AG08396 (cell line): ENCODE results near the gene MAML2.

Experiments used
- DNase-seq: peaks from one replicate; pipeline ENCODE4 v3.0.0; 2012; ENCODE audit warnings: low spot score, mixed read lengths

Gene MAML2

GRCh38 chr11:96342961-96343711 lies at the start of gene MAML2:
Gene MAML2 (minus strand): TSS chr11:96343195. CDS start chr11:96341895, 1,300 bp downstream.
- DNase-seq: peak; percentile 93

DNA sequence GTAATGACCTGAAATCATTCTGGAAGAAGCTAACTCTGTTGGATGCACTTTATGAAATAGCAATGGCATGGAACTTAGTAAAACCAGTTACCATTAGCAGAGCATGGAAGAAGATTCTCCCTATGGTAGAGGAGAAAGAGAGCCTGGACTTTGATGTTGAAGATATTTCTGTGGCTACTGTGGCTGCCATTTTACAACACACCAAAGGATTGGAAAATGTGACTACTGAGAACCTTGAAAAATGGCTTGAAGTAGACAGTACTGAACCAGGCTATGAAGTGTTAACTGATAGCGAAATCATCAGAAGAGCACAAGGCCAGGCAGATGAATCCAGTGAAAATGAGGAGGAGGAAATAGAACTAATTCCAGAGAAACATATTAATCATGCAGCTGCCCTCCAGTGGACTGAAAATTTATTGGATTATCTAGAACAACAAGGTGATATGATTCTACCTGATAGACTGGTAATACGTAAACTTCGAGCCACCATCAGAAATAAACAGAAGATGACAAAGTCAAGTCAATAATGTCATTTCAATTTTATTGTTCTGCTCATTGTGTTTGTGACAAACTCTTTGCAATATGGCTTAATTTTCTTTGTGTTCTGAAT lies 48.8 kb upstream of the MAML2 start:
- no peak for DNase-seq

- no peak for DNase-seq
Measured at GRCh38 chr11:96390488-96390792, 47.4 kb upstream of the MAML2 start.

DNA sequence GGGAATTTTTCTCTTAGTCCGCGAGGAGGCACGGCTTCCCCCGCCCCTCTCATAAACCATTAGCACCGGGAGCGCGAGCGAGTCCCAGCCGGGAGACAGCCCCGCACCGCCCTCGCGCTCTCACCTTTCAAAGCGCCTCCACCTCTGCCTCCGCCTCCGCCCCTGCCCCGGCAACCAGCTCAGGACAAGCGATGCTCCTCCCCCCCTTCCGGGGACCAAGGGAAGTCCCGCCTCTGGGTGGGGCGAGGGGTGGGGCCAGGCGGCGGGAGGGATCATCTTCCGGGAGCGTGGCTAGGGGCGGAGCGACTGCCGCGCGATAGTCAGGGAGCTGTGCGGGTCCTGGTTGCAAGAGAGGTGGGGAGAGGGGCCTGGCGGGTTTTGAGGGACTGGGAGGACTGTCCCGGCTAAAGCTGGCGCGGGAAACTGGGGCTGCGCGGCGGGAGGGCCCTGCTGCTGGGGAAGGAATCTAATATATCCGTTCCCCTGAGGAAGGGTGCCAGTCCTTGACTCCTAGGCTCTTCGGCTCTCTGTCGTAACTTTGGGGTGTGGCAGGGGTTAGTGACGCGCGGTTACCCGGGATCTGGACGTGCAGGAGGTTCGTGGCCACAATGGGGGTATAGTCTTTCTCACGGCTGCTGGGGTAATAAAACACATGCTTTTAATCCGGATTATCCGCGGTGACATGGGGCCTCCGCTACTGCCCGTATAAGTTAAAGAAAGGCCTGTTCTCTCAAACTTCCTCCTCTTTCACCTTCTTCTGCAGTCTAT lies 46.9 kb upstream of the MAML2 start, which contains the start of the genes CCDC82 and JRKL:
Gene CCDC82 (minus strand): TSS at position 193 of the 768 bp plus-strand sequence. CDS start 5,165 bp downstream, outside the sequence.
Gene JRKL (plus strand): TSS at position 294 of the 768 bp plus-strand sequence. CDS start 637 bp downstream, outside the sequence.
- peak; percentile 96 for DNase-seq

- peak; percentile 36 for DNase-seq
Measured at GRCh38 chr11:96388891-96389719, 46.1 kb upstream of the MAML2 start.

- no peak for DNase-seq
Measured at GRCh38 chr11:96385187-96385586, 42.2 kb upstream of the MAML2 start.

- DNase-seq: no peak
Measured at GRCh38 chr11:96384156-96384555, 41.2 kb upstream of the MAML2 start.

- no peak for DNase-seq
Measured at GRCh38 chr11:96376796-96377195, 33.8 kb upstream of the MAML2 start.

GRCh38 chr11:96373826-96374225 lies 30.8 kb upstream of the MAML2 start:
- DNase-seq: no peak

GRCh38 chr11:96367342-96367741 lies 24.3 kb upstream of the MAML2 start:
- DNase-seq: no peak

GRCh38 chr11:96366024-96366423 lies 23.0 kb upstream of the MAML2 start:
- no peak for DNase-seq

GRCh38 chr11:96365493-96365892 lies 22.5 kb upstream of the MAML2 start:
- DNase-seq: no peak

DNA sequence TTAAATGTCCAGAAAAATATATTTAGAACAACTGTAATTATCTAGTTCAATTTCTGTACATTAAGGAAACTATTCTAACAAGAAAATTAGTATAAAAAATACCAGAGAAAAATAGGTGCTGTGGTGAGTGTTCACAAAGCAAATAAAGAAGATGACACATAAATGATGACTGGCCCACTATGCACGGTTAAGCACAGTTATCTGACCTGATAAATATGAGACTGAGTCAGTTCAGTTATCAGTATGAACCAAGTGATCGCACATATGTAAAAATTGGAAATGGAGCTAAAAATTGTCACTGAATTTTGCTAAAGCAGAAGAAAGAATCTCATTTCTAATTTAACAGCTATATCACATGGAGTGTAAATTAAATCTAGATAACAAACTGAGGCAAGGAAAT lies 18.8 kb upstream of the MAML2 start:
- no peak for DNase-seq

DNA sequence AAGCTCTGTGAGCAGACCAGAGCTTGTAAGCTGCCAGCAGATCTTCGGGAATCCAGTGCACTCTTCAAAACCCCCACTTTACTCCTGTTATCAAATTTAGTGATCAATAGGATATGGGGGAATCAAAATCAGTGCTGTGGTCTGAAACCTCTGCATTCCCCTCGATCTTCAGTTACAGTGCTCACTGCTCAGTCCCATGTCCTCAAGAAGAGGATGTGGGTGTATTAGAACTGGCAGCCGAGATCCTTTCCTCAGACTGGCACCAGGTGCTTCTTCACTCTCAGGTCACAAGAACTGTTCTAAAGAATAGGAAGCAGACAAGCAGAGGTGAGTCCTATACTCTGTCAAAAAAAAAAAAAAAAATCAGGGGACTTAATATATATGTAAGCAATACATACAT lies 15.3 kb upstream of the MAML2 start:
- DNase-seq: no peak

DNA sequence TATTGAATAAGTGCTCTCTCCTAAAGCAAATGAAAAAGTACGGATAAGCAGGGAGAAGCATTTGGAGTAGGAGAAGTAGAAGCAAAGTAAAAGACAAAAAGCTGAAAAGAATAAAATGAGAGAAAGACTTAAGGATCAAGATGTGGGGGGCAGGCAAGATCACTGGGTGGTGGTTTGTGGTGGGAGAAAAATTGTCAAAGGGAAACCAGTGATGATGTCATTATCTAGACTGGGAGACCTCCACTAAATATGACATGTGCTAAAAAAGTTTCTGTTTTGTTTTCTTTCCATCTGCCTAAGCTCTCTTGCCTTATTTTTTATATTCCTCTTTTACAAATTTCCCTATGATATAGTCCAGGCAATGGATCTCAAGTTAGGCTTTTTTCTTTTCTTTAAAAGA lies 14.8 kb upstream of the MAML2 start:
- DNase-seq: no peak

DNA sequence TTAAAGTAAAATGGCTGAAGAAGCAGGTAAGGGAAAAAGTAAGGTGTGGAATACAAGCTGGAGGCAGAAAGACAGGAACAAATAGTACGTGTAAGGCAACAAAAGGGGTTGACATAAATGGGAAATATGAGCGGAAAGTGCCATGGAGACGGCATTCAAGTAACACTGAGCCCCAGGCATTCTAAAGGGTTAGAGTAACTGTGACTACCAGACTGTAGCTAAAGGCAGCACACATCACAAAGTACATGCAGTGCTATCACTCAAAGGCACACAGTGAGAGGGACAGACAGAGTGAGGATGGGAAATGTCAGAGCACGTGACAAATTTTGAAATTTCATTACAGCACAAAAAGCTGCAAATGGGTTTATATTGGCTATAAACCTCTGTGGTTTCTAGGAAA lies 13.9 kb upstream of the MAML2 start:
- DNase-seq: no peak

DNA sequence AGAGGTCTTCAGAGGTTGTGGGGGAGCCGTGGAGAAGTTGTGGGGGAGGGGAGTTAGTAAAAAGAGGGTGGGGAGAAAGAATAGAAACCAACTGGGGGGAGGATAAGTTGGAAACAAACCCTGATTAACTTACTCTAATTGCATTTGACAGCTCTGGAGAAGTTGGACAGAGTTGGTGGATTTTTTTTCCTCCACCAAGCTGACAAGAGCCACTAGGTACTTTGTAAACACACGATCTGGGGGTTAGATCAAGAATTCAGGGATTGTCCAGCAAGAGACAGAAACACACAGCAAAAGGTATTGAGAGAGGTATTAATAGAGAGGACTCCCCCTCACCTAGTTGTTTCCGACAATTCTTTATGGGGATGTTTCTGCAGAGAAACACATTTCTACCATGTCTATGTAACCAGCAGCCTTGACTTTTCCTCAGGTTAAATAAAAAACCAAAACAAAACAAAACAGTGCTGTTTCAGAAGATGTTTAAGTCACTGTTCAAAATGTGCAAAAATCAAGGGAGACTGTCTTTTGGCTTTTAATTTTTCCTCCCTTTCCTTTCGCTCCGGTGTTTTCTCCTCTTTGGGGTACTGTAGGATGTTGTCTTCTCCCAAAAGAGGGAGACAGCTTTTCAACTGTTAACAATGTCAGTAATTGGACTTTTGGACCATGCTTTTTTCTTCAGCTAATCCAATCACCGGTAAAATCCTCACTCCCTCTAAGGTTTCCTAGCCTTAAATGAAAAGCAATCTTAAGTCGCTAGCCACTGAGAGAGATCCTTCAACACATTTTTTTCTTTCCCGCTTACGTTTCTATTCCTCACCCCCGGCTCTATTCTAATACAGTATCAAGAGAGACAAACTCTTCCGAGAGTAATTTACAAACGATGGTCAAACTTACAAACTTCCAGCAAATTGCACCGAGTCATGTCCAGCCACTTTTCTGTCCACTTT lies 708 bp downstream of the MAML2 start:
- DNase-seq: no peak

DNA sequence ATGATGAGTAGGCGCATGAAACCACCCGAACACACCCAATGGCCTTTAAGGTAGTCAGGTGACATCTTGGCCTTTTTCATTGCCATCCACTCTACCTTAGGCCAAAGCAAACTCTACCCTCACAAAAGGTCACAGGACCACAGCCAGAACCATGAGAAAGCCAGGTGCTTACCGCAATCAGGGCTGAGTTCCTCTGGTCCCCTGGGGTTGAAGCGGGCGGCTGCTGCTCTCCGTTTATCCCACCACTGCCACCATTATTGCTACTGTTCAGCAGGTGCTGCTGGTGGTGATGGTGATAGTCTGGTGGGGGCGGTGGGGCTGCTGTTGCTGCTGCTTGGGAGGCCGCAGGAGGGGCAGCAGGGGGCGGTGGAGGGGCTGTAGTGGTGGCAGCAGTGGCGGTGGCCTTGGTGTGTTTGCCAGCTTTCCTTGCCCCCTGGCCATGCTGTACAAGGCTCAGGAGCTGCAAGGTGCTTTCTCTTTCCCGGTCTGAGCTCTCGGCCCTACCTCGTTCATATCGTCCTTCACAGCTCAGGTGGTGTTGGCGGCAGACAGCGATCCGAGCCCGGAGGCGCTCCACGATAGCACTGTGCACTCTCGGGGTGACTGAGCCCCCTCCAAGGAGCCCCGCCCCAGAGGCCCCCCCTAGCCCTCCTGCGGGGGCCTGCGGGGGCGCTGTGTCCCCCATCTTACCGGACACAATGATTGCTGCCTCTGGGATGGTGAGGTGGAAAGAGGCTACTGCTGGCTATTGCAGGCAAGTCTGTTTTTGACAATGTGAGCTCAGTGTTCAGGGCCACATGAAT lies 1.6 kb downstream of the MAML2 start:
- DNase-seq: peak; percentile 55

DNA sequence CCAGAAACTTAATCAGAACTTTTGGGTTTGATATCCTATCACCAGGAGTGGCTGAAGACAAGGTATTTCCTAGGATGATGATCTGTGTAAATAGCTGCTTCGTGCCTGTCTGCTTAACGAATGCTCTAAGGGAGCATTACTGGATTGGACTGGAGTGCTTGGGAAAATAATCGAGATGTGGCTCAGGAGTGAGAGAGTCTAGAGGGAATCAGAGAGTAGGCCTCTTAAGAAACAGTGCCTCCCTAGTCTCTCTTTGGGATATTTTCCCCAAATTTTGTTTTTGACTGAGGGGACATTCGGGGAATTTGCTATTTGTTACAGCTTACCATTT lies 2.5 kb downstream of the MAML2 start:
- DNase-seq: peak; percentile 30
